ENCODE results near the gene GSN. TPM values are rescaled to one million over a fixed set of nuclear protein-coding genes. Genes with fewer than 3 reads are reported as not detected.

GSN gene
- total RNA-seq, 4 donors from 2014 or later, result 628 to 986 (median 782) TPM

DNA sequence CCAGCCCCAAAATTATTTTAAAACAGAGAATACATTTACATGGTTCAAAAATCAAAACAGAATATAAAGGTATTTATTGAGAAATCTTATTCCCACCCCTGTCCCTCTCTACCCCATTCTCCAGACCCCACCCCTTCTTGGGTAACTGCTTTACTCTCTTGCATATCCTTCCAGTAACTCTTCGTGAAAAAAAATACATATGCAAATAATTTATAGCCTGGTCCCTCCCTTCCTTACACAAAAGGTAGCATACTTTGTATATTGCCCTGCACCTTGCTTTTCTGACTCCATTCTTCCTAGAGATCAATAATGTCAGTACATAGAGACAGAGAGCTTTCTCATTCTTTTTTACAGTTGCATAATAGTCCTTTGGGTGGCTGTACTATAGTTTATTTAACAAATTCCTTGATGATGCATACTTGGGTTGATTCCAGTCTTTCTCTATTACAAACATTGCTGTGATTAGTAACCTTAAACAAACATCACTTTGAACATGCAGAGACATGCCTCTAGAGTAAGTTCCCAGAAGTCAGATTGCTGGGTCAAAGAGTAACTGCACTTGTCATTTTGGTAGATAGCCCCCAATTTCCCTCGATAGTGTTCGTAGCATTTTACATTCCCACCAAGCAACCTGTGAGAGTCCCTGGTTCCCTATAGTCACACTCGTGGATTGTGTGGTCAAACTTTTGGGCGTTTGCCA lies 54.2 kb downstream of the GSN start:
- peaks cover 0 to 48% (median 23%) of the 10 kb centered on the region in 4 donors for H3K36me3 ChIP-seq

DNA sequence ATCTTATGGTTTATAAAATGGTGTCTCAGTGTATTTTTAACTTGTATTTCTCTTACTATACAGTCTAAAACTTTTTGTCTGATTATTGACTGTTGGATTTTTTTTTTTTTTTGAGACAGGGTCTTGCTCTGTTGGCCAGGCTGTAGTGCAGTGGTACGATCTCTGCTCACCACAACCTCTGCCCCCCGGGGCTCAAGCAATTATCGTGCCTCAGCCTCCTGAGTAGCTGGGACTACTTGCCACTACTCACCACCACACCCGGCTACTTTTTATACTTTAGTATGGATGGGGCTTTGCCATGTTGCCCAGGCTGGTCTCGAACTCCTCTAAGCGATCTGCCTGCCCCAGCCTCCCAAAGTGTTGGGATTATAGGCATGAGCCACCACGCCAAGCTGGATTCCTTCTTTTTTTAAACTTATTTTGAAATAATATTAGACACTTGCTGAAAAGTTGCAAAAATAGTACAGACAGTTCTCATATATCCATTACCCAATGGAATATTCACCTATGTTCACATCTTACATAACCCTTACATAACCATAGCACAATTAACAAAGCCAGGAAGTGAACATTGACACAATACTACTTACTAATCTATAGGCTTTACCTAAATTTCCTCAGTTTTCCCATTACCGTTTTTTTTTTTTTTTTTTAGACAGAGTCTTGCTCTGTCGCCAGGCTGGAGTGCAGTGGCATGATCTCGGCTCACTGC lies 54.9 kb downstream of the GSN start:
- in situ Hi-C loops (cut with MboI; ENCODE audit: low pct_ligation_motif_present in 1 of 4, low pct_unique_long_range_greater_than_20kb in 1 of 4, low sequenced_read_pairs in 3 of 4), result loop anchor here in 3 of 4 donors (5.0 to 25.0 kb wide), 2 partner anchors 74 to 111 kb away; partner anchors contain the start of gene RAB14 (in 2 of the 3)
- H3K27ac ChIP-seq, result peak overlapping the region; percentile 72 to 87 (median 84)
- no peak for DNase-seq
- no peak for TF ChIP-seq POLR2AphosphoS5 (IDR thresholded peaks at IDR 0.05)
- TF ChIP-seq, protein P1, sequence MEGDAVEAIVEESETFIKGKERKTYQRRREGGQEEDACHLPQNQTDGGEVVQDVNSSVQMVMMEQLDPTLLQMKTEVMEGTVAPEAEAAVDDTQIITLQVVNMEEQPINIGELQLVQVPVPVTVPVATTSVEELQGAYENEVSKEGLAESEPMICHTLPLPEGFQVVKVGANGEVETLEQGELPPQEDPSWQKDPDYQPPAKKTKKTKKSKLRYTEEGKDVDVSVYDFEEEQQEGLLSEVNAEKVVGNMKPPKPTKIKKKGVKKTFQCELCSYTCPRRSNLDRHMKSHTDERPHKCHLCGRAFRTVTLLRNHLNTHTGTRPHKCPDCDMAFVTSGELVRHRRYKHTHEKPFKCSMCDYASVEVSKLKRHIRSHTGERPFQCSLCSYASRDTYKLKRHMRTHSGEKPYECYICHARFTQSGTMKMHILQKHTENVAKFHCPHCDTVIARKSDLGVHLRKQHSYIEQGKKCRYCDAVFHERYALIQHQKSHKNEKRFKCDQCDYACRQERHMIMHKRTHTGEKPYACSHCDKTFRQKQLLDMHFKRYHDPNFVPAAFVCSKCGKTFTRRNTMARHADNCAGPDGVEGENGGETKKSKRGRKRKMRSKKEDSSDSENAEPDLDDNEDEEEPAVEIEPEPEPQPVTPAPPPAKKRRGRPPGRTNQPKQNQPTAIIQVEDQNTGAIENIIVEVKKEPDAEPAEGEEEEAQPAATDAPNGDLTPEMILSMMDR (IDR thresholded peaks at IDR 0.05), result no peak
- TF ChIP-seq POLR2A (IDR thresholded peaks at IDR 0.05), result no peak
- no peak for TF ChIP-seq EP300 (IDR thresholded peaks at IDR 0.05; ENCODE audit: low read depth)
- H3K36me3 ChIP-seq, result peaks cover 0 to 47% (median 21%) of the 10 kb centered on the region in 4 donors
- H3K27me3 ChIP-seq, result no peaks in the 10 kb centered on the region
- intact Hi-C loops (cut with DNase I; ENCODE audit: low total_unique reads), result loop anchor here (5.0 kb wide), 1 partner anchor 49 kb away; the partner anchor contains the start of gene STOM
- 89 to 93% methylated on average over 9 to 10 of the region's 10 CpGs for WGBS, 2 donors (ENCODE audit: low coverage in 1 of 2)
- H3K4me1 ChIP-seq, result peaks cover 14 to 44% (median 18%) of the 10 kb centered on the region in 4 donors
- H3K9me3 ChIP-seq, result no peaks in the 10 kb centered on the region
- H3K4me3 ChIP-seq, result no peak overlapping the region

More for the DNA sequence above, 54.2 kb downstream of the GSN start:
- intact Hi-C loops (cut with DNase I; ENCODE audit: low total_unique reads), result loop anchor here (5.0 kb wide), 1 partner anchor 50 kb away; the partner anchor contains the start of gene STOM
- Histone ChIP-seq H3K4me1 (peaks cover 14 to 48% (median 21%) of the 10 kb centered on the region in 4 donors), H3K9me3 (no peaks in the 10 kb centered on the region), H3K27me3 (no peaks in the 10 kb centered on the region), H3K27ac (peak overlapping the region; percentile 72 to 87 (median 84)), H3K4me3 (no peak overlapping the region)
- WGBS, 2 donors (ENCODE audit: low coverage in 1 of 2), result 22 to 27% methylated on average over 5 of the region's 5 CpGs
- DNase-seq, result no peak
- in situ Hi-C loops (cut with MboI; ENCODE audit: low pct_ligation_motif_present in 1 of 4, low pct_unique_long_range_greater_than_20kb in 1 of 4, low sequenced_read_pairs in 3 of 4), result loop anchor here in 3 of 4 donors (5.0 to 25.0 kb wide), 2 partner anchors 75 to 110 kb away; partner anchors contain the start of gene RAB14 (in 2 of the 3)
- TF ChIP-seq EP300 (IDR thresholded peaks at IDR 0.05; ENCODE audit: low read depth), result peak; percentile 53
- no peak for TF ChIP-seq POLR2A (IDR thresholded peaks at IDR 0.05)
- TF ChIP-seq, protein P1 (IDR thresholded peaks at IDR 0.05), result no peak
- TF ChIP-seq POLR2AphosphoS5 (IDR thresholded peaks at IDR 0.05), result peak; percentile 72 to 78 (median 73)

DNA sequence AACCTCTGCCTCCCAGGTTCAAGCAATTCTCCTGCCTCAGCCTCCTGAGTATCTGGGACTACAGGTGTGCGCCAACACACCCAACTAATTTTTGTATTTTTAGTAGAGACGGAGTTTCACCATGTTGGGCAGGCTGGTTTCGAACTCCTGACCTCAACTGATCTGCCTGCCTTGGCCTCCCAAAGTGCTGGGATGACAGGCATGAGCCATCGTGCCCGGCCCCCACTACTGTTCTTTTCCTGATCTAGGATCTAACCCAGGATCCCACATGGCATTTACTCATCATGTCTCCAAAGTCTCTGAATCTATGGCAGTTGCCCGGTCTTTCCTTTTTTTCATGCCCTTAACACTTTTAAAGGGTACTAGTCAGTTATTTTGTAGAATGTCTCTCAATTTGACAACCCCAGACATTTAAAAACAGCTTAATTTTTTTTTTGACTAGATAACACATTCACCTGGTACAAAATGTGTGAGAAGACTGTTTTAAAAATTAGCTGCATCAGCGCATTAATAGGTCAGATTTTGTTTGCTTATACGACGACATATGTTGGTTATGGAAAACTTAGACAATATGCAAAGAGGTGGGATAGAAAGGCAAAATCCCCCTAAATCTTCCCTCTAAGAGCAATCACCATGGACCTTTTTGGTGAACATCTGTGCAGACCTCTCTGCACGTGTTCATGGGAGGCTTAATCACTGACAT lies 55.6 kb downstream of the GSN start:
- Histone ChIP-seq H3K36me3 (peaks cover 0 to 48% (median 20%) of the 10 kb centered on the region in 4 donors), H3K27ac (peak overlapping the region; percentile 72 to 87 (median 84)), H3K9me3 (no peaks in the 10 kb centered on the region), H3K27me3 (no peaks in the 10 kb centered on the region), H3K4me3 (no peak overlapping the region), H3K4me1 (peaks cover 9 to 41% (median 15%) of the 10 kb centered on the region in 4 donors)
- TF ChIP-seq POLR2AphosphoS5 (IDR thresholded peaks at IDR 0.05), result no peak
- TF ChIP-seq, protein P1 (IDR thresholded peaks at IDR 0.05), result no peak
- no peak for TF ChIP-seq POLR2A (IDR thresholded peaks at IDR 0.05)
- no peak for TF ChIP-seq EP300 (IDR thresholded peaks at IDR 0.05; ENCODE audit: low read depth)
- intact Hi-C loops (cut with DNase I; ENCODE audit: low total_unique reads) (loop anchor here (5.0 kb wide), 1 partner anchor 49 kb away; the partner anchor contains the start of gene STOM), in situ Hi-C loops (cut with MboI; ENCODE audit: low pct_ligation_motif_present in 1 of 4, low pct_unique_long_range_greater_than_20kb in 1 of 4, low sequenced_read_pairs in 3 of 4) (loop anchor here in 3 of 4 donors (5.0 to 25.0 kb wide), 2 partner anchors 74 to 111 kb away; partner anchors contain the start of gene RAB14 (in 2 of the 3))
- no peak for DNase-seq
- 91 to 93% methylated on average over 6 to 10 of the region's 10 CpGs for WGBS, 2 donors (ENCODE audit: low coverage in 1 of 2)

Data from transverse colon (tissue), 4 donors.